HG02623 (cell line): ENCODE results near the gene FKBP2.

Source experiments
- ATAC-seq: cut with Tn5 transposase; IDR thresholded peaks from one replicate; pipeline ENCODE4 v1.9.1; 2021; ENCODE audit warnings: moderate library complexity; ENCODE audit not compliant: unreplicated experiment

The FKBP2 gene

GRCh38 chr11:64232182-64232966, 8.5 kb upstream of the FKBP2 start:
- no peak for ATAC-seq

- ATAC-seq: no peak
Measured at GRCh38 chr11:64232967-64233315, 8.0 kb upstream of the FKBP2 start.

GRCh38 chr11:64233913-64234586, 6.8 kb upstream of the FKBP2 start, which contains the start of gene VEGFB:
Gene VEGFB (plus strand): TSS chr11:64234584. CDS start chr11:64234834, 250 bp downstream.
- ATAC-seq: peak; percentile 34

- ATAC-seq: peak; percentile 19
Measured at GRCh38 chr11:64234647-64235379, 6.1 kb upstream of the FKBP2 start.

GRCh38 chr11:64235437-64236161, 5.3 kb upstream of the FKBP2 start:
- ATAC-seq: no peak

GRCh38 chr11:64237484-64237951, 3.4 kb upstream of the FKBP2 start:
- no peak for ATAC-seq

GRCh38 chr11:64238076-64238475, 2.8 kb upstream of the FKBP2 start:
- no peak for ATAC-seq

- ATAC-seq: no peak
Measured at GRCh38 chr11:64238999-64239398, 1.9 kb upstream of the FKBP2 start.

GRCh38 chr11:64239662-64240434, 1.0 kb upstream of the FKBP2 start:
- ATAC-seq: no peak

GRCh38 chr11:64241241-64241490, 271 bp downstream of the FKBP2 start:
- peak; percentile 64 for ATAC-seq

GRCh38 chr11:64241491-64242374, 838 bp downstream of the FKBP2 start:
- ATAC-seq: peak; percentile 2

GRCh38 chr11:64243236-64243854, 2.5 kb downstream of the FKBP2 start:
- no peak for ATAC-seq

GRCh38 chr11:64244107-64244506, 3.2 kb downstream of the FKBP2 start:
- ATAC-seq: no peak

GRCh38 chr11:64244966-64245365, 4.1 kb downstream of the FKBP2 start:
- no peak for ATAC-seq

GRCh38 chr11:64245401-64245796, 4.5 kb downstream of the FKBP2 start:
- no peak for ATAC-seq

- ATAC-seq: no peak
Measured at GRCh38 chr11:64245797-64246620, 5.1 kb downstream of the FKBP2 start.

- peak; percentile 3 for ATAC-seq
Measured at GRCh38 chr11:64246621-64246870, 5.7 kb downstream of the FKBP2 start.
